Panc1 (cell line): ENCODE results near the gene FRMD4A. TPM values are rescaled to one million over a fixed set of nuclear protein-coding genes. Genes with fewer than 3 reads are reported as not detected.

ENCODE experiments used
- ATAC-seq: fragments of 200-7000 bp; cut with Tn5 transposase; 2 replicates; pipeline ENCODE4 v1.9.1; 2020; ENCODE audit warnings: mild to moderate bottlenecking, moderate library complexity
- BruUV-seq: library from RNA; stranded (reverse); fragments of 400-500 nt; replicated peaks from 2 replicates; lab custom pipeline; 2021; lab: Mats Ljungman, UMichigan
- CTCF ChIA-PET: fragments of 300-600 bp; sonication (Branson Sonifier 250); formaldehyde crosslinking; loops from one replicate; lab custom pipeline; 2022; ENCODE audit warnings: antibody characterized with exemption; lab: Charles Lee
- POLR2A ChIA-PET: fragments of 300-600 bp; sonication (Branson Sonifier 250); formaldehyde crosslinking; loops from one replicate; lab custom pipeline; 2022; ENCODE audit warnings: antibody characterized with exemption; lab: Charles Lee
- DNase-seq: peaks from one replicate; pipeline ENCODE4 v3.0.0-alpha.2; 2010; ENCODE audit warnings: low read depth, low spot score
- H3K27ac ChIP-seq: 2 replicates; pipeline ENCODE4 v1.5.1; 2011; ENCODE audit warnings: mild to moderate bottlenecking, low read length, inconsistent platforms
- H3K27me3 ChIP-seq: fragments of 200-500 bp; sonication (Bioruptor generic); 2 replicates; pipeline ENCODE4 v1.6.0; 2014; ENCODE audit warnings: low read length, inconsistent platforms; ENCODE audit not compliant: control insufficient read depth, insufficient read depth
- H3K36me3 ChIP-seq: fragments of 200-500 bp; sonication (Bioruptor generic); 2 replicates; pipeline ENCODE4 v1.5.1; 2014; ENCODE audit warnings: inconsistent platforms, mild to moderate bottlenecking, low read length, moderate library complexity; ENCODE audit not compliant: control insufficient read depth, insufficient read depth
- H3K4me1 ChIP-seq: 2 replicates; pipeline ENCODE4 v1.5.1; 2011; ENCODE audit warnings: inconsistent platforms, mild to moderate bottlenecking, low read length, moderate library complexity; ENCODE audit not compliant: control insufficient read depth, insufficient read depth
- H3K4me3 ChIP-seq, 2 experiments: 2 replicates each; pipeline ENCODE4 v1.5.1; 2011 to 2012; ENCODE audit warnings: low read depth in 2 of 2, low read length in 2 of 2, mild to moderate bottlenecking in 2 of 2, inconsistent platforms in 1 of 2, moderate library complexity in 1 of 2
- H3K9me3 ChIP-seq: fragments of 200-500 bp; sonication (Bioruptor generic); 2 replicates; pipeline ENCODE4 v1.5.1; 2014; ENCODE audit warnings: low read depth, mild to moderate bottlenecking, inconsistent platforms, low read length, moderate library complexity; ENCODE audit not compliant: control insufficient read depth, insufficient read depth
- POLR2AphosphoS5 ChIP-seq: IDR thresholded peaks from 2 replicates; pipeline ENCODE4 v1.6.1; 2012; ENCODE audit warnings: mild to moderate bottlenecking, low read depth, low read length, moderate library complexity
- SIN3A ChIP-seq: IDR thresholded peaks from 2 replicates; pipeline ENCODE4 v1.6.1; 2012; ENCODE audit warnings: low read depth, mild to moderate bottlenecking, low read length, moderate library complexity, borderline replicate concordance; ENCODE audit not compliant: insufficient read depth
- TCF7L2 ChIP-seq: IDR thresholded peaks from 2 replicates; pipeline ENCODE4 v1.6.1; 2011; ENCODE audit warnings: mild to moderate bottlenecking, low read depth, low read length, inconsistent platforms
- in situ Hi-C: cut with HindIII; loops from 2 replicates; pipeline ENCODE4 v1.10.0; 2016; ENCODE audit warnings: low sequenced_read_pairs, low pct_unique_long_range_greater_than_20kb
- intact Hi-C: fragments of 100-400 bp; cut with micrococcal nuclease; formaldehyde crosslinking; loops from one replicate; pipeline ENCODE4 v1.10.0; 2022; ENCODE audit not compliant: unreplicated experiment
- total RNA-seq: library from RNA; stranded (reverse); gene quantifications from one replicate; pipeline ENCODE4 v1.2.1, GENCODE V29; 2021; ENCODE audit not compliant: unreplicated experiment
- TF ChIP-seq, protein P1 (sequence below): fragments of 450-650 bp; IDR thresholded peaks from 2 replicates; pipeline ENCODE4 v1.5.1; 2017; ENCODE audit warnings: mild to moderate bottlenecking
- TF ChIP-seq, protein P2 (sequence below), 2 experiments: IDR thresholded peaks; 2 replicates each; pipeline ENCODE4 v1.6.1; 2011 to 2012; ENCODE audit warnings: low read depth in 2 of 2, control low read depth in 1 of 2, low read length in 1 of 2, mild to moderate bottlenecking in 1 of 2, moderate library complexity in 1 of 2; ENCODE audit not compliant: insufficient read depth in 1 of 2

The FRMD4A gene
- total RNA-seq, 1 experiment from 2014 or later = 7.1 TPM

DNA sequence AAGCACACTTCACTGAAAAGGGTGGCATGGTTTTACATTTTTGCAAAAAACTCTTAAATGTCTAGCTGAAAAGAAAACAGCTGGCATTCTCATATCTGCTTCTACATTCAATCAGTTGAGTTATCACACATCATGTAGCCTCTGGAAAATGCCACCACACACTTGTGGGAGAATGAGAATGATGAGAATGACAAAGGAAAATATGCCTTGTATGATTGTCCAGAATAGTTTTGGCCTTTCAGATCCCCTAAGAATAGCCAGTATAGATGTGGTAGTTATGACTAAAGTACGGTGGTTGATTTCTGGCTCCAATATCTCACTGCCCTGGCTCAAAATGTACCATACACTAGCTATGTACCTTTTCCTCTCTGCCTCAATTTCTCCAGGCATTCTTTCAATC lies 30.2 kb upstream of the FRMD4A start:
- ChIA-PET CTCF (no interaction called here), POLR2A (no interaction called here)
- Histone ChIP-seq H3K36me3 (no peaks in the 10 kb centered on the region), H3K4me3 (no peak overlapping the region), H3K27me3 (no peaks in the 10 kb centered on the region), H3K4me1 (no peaks in the 10 kb centered on the region), H3K27ac (no peak overlapping the region), H3K9me3 (no peaks in the 10 kb centered on the region)
- no peak for DNase-seq
- TF ChIP-seq SIN3A (no peak), POLR2AphosphoS5 (no peak)
- ATAC-seq = no peak
- intact Hi-C loops = no loop called here
- in situ Hi-C loops = no loop called here
- BruUV-seq = no TSS peak

DNA sequence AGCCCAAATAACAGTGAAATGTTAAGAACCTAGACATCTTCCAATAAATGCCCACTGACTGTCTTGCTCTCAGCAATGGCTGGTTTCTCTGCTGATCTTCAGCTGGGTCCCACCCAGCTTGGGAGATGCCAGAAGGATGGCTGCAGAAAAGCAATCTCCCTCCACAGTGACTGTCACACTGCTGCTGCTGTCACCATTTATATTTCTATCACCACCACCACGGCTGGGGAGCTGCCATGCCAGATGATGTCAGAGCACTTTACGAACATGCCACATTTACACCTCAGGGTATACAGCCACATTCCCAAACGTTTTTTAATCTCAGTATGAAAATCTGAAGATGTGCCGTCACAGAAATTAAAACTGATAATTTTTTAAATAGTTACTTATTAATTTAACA lies 29.8 kb upstream of the FRMD4A start:
- Histone ChIP-seq H3K36me3 (no peaks in the 10 kb centered on the region), H3K4me1 (no peaks in the 10 kb centered on the region), H3K9me3 (no peaks in the 10 kb centered on the region), H3K27ac (no peak overlapping the region), H3K27me3 (no peaks in the 10 kb centered on the region), H3K4me3 (no peak overlapping the region)
- TF ChIP-seq, protein P1, sequence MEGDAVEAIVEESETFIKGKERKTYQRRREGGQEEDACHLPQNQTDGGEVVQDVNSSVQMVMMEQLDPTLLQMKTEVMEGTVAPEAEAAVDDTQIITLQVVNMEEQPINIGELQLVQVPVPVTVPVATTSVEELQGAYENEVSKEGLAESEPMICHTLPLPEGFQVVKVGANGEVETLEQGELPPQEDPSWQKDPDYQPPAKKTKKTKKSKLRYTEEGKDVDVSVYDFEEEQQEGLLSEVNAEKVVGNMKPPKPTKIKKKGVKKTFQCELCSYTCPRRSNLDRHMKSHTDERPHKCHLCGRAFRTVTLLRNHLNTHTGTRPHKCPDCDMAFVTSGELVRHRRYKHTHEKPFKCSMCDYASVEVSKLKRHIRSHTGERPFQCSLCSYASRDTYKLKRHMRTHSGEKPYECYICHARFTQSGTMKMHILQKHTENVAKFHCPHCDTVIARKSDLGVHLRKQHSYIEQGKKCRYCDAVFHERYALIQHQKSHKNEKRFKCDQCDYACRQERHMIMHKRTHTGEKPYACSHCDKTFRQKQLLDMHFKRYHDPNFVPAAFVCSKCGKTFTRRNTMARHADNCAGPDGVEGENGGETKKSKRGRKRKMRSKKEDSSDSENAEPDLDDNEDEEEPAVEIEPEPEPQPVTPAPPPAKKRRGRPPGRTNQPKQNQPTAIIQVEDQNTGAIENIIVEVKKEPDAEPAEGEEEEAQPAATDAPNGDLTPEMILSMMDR = no peak
- TF ChIP-seq POLR2AphosphoS5 (no peak), SIN3A (no peak), TCF7L2 (no peak)
- TF ChIP-seq, protein P2, sequence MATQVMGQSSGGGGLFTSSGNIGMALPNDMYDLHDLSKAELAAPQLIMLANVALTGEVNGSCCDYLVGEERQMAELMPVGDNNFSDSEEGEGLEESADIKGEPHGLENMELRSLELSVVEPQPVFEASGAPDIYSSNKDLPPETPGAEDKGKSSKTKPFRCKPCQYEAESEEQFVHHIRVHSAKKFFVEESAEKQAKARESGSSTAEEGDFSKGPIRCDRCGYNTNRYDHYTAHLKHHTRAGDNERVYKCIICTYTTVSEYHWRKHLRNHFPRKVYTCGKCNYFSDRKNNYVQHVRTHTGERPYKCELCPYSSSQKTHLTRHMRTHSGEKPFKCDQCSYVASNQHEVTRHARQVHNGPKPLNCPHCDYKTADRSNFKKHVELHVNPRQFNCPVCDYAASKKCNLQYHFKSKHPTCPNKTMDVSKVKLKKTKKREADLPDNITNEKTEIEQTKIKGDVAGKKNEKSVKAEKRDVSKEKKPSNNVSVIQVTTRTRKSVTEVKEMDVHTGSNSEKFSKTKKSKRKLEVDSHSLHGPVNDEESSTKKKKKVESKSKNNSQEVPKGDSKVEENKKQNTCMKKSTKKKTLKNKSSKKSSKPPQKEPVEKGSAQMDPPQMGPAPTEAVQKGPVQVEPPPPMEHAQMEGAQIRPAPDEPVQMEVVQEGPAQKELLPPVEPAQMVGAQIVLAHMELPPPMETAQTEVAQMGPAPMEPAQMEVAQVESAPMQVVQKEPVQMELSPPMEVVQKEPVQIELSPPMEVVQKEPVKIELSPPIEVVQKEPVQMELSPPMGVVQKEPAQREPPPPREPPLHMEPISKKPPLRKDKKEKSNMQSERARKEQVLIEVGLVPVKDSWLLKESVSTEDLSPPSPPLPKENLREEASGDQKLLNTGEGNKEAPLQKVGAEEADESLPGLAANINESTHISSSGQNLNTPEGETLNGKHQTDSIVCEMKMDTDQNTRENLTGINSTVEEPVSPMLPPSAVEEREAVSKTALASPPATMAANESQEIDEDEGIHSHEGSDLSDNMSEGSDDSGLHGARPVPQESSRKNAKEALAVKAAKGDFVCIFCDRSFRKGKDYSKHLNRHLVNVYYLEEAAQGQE (IDR thresholded peaks at IDR 0.05; ENCODE audit: insufficient read depth in 1 of 2, low read depth in 2 of 2, low read length in 1 of 2) = no peak
- ChIA-PET POLR2A (no interaction called here), CTCF (interaction anchor here (0.6 kb wide), 1 partner anchor 1250 kb away, joined by 4 read pairs; no protein-coding TSS in a partner anchor)
- in situ Hi-C loops = no loop called here
- DNase-seq = no peak
- intact Hi-C loops = no loop called here
- ATAC-seq = no peak
- BruUV-seq = no TSS peak

DNA sequence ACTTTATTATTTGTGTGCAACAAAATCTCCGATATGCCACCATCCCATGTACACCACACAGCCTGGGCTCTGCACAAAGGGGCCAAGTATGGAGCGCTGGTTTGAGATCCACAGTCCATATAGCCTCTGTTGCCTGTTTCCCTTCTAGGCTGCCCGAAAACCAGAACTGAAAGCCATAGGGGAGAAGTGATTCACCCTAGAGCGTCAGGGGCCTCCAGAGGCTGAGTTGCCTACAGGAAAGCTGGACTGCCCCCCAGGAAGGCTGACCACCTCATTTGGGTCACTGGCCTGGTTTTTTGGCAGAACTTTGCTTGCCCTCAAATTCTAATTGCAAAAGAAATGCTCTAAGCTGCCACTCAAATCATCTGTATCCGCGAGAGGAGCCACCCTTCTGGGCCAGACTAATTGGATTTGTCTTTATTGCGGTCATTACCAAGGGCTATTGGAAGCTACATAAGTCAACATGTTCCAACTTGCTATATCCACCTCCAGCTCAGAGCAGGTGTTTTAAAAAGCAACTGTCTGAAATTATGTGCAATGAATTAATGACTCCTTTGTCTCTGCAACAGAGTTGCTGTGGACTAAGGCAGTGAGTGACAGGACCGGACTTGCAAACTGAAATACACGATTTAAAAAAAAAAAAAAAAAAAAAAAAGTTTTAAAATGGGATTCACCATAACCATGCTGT lies 28.3 kb upstream of the FRMD4A start:
- ATAC-seq = no peak

More for the DNA sequence above, 28.3 kb upstream of the FRMD4A start:
- no peak for DNase-seq
- H3K27ac ChIP-seq = no peak overlapping the region
- ChIA-PET POLR2A (no interaction called here), CTCF (no interaction called here)
- no TSS peak for BruUV-seq
- no peaks in the 10 kb centered on the region for H3K9me3 ChIP-seq
- intact Hi-C loops = no loop called here
- H3K4me1 ChIP-seq = no peaks in the 10 kb centered on the region
- in situ Hi-C loops = no loop called here
- no peak overlapping the region for H3K4me3 ChIP-seq
- TF ChIP-seq, protein P2 (IDR thresholded peaks at IDR 0.05; ENCODE audit: insufficient read depth in 1 of 2, low read depth in 2 of 2, low read length in 1 of 2) = no peak
- TF ChIP-seq TCF7L2 (no peak), POLR2AphosphoS5 (no peak), SIN3A (no peak)
- TF ChIP-seq, protein P1 = no peak
- no peaks in the 10 kb centered on the region for H3K36me3 ChIP-seq
- H3K27me3 ChIP-seq = no peaks in the 10 kb centered on the region
